IMR-90 (cell line): ENCODE measurements around the gene NEAT1. TPM values are rescaled to one million over a fixed set of nuclear protein-coding genes. Genes with fewer than 3 reads are reported as not detected.

ENCODE experiments used
- MAFK ChIP-seq: IDR thresholded peaks from 2 replicates; pipeline ENCODE4 v1.6.1; 2012; ENCODE audit warnings: low read depth, low read length, improper control_type of control experiment
- MAZ ChIP-seq: IDR thresholded peaks from 2 replicates; pipeline ENCODE4 v1.6.1; 2012; ENCODE audit warnings: low read depth, mild to moderate bottlenecking, low read length, improper control_type of control experiment, moderate library complexity, borderline replicate concordance
- NFE2L2 ChIP-seq: fragments of 150-350 bp; IDR thresholded peaks from 2 replicates; pipeline ENCODE4 v1.6.1; 2016; ENCODE audit warnings: low read depth, mild to moderate bottlenecking, low read length
- polyA plus RNA-seq, 3 experiments: library from polyadenylated mRNA; depleted of rRNA; stranded (reverse); fragments of >200 nt; gene quantifications; 2 replicates each; pipeline ENCODE4 v1.2.3, GENCODE V29; 2012; ENCODE audit warnings: low replicate concordance in 1 of 3
- total RNA-seq: library from RNA; depleted of rRNA; stranded (reverse); fragments of >200 nt; gene quantifications from 2 replicates; pipeline ENCODE4 v1.2.3, GENCODE V29; 2012

The NEAT1 gene
- total and polyA plus RNA-seq, 2 of the 4 experiments (the other 2 are of a cell fraction) = 30.1 to 114 TPM

GRCh38 chr11:65424205-65425104 is 1.9 kb downstream of the NEAT1 start (continued):
- TF ChIP-seq MAFK (no peak), MAZ (peak; percentile 32; the same call in 1 of the 2 replicates), NFE2L2 (peak; percentile 15; the same call in 1 of the 2 replicates)
